ENCODE measurements around the gene NOL9.

DNA sequence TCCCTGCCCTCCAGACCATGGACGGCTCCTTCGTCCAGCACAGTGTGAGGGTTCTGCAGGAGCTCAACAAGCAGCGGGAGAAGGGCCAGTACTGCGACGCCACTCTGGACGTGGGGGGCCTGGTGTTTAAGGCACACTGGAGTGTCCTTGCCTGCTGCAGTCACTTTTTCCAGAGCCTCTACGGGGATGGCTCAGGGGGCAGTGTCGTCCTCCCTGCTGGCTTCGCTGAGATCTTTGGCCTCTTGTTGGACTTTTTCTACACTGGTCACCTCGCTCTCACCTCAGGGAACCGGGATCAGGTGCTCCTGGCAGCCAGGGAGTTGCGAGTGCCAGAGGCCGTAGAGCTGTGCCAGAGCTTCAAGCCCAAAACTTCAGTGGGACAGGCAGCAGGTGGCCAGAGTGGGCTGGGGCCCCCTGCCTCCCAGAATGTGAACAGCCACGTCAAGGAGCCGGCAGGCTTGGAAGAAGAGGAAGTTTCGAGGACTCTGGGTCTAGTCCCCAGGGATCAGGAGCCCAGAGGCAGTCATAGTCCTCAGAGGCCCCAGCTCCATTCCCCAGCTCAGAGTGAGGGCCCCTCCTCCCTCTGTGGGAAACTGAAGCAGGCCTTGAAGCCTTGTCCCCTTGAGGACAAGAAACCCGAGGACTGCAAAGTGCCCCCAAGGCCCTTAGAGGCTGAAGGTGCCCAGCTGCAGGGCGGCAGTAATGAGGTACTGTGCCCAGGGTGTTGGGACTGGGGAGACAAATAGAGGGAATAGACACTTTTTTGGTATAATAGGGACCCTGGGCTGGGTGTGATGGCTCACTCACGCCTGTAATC lies 26.5 kb upstream of the NOL9 start:
- no peak for TF ChIP-seq POLR2A (IDR thresholded peaks at IDR 0.05; ENCODE audit: insufficient read depth in 1 of 2, low read depth in 2 of 2, low read length in 2 of 2)
- no peak for TF ChIP-seq ZFP36 (IDR thresholded peaks at IDR 0.05; ENCODE audit: borderline replicate concordance, low read depth, low read length, partially characterized antibody)
- TF ChIP-seq ZBTB7A (CRISPR knock-in tag; IDR thresholded peaks at IDR 0.05), result no peak
- TF ChIP-seq RBM22 (optimal IDR thresholded peaks at IDR 0.05; ENCODE audit: low read length), result no peak
- no peak for TF ChIP-seq CREB1 (IDR thresholded peaks at IDR 0.05)
- peak; percentile 18; the same call in 1 of the 2 replicates for TF ChIP-seq CREB1 (CRISPR knock-in tag; IDR thresholded peaks at IDR 0.05)
- TF ChIP-seq, protein P1, sequence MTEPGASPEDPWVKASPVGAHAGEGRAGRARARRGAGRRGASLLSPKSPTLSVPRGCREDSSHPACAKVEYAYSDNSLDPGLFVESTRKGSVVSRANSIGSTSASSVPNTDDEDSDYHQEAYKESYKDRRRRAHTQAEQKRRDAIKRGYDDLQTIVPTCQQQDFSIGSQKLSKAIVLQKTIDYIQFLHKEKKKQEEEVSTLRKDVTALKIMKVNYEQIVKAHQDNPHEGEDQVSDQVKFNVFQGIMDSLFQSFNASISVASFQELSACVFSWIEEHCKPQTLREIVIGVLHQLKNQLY (CRISPR knock-in tag; IDR thresholded peaks at IDR 0.05), result no peak
- TF ChIP-seq ZNF780A (CRISPR knock-in tag; IDR thresholded peaks at IDR 0.05), result no peak
- no peak for TF ChIP-seq PHF21A (CRISPR knock-in tag; IDR thresholded peaks at IDR 0.05)
- TF ChIP-seq FOXP4 (CRISPR knock-in tag; IDR thresholded peaks at IDR 0.05), result no peak
- TF ChIP-seq ZNF207 (IDR thresholded peaks at IDR 0.05; ENCODE audit: borderline replicate concordance), result no peak
- peak; percentile 30; the same call in 1 of the 2 replicates for TF ChIP-seq CTCF (CRISPR knock-in tag; IDR thresholded peaks at IDR 0.05)
- TF ChIP-seq CCDC6 (CRISPR knock-in tag; IDR thresholded peaks at IDR 0.05), result no peak
- no peak for TF ChIP-seq MXD4 (CRISPR knock-in tag; IDR thresholded peaks at IDR 0.05)
